ENCODE data around the gene FBXL16. TPM values are rescaled to one million over a fixed set of nuclear protein-coding genes. Genes with fewer than 3 reads are reported as not detected.
A peak's percentile ranks its signal among the peaks of the same experiment; 100 is the strongest.

FBXL16 gene
- total RNA-seq, 4 donors from 2014 or later, result 2.2 to 8.4 (median 3.7) TPM

- H3K4me1 ChIP-seq, result peaks cover 54 to 88% (median 67%) of the 10 kb centered on the region in 3 donors
- WGBS, 2 donors, result 50 to 55% methylated on average over 10 to 17 of the region's 28 CpGs
- H3K9me3 ChIP-seq, result no peaks in the 10 kb centered on the region
- peaks cover 15 to 38% (median 16%) of the 10 kb centered on the region in 3 donors for H3K36me3 ChIP-seq
- intact Hi-C loops (cut with DNase I), result no loop called here
- H3K27ac ChIP-seq, result peak overlapping the region in 2 of 4 donors; percentile 22 to 93
- peaks cover 0 to 15% (median 0%) of the 10 kb centered on the region in 4 donors for H3K27me3 ChIP-seq
- no peak for TF ChIP-seq POLR2A (IDR thresholded peaks at IDR 0.05)
- no peak for TF ChIP-seq CTCF (IDR thresholded peaks at IDR 0.05)
- peak overlapping the region in 2 of 4 donors; percentile 95 to 98 for H3K4me3 ChIP-seq
- no peak for DNase-seq
These were observed 23.7 kb downstream of the FBXL16 start for GRCh38 chr16:681746-682427.

- intact Hi-C loops (cut with DNase I), result no loop called here
- Histone ChIP-seq H3K36me3 (peaks cover 11 to 31% (median 15%) of the 10 kb centered on the region in 3 donors), H3K27me3 (peaks cover 0 to 22% (median 0%) of the 10 kb centered on the region in 4 donors), H3K4me1 (peaks cover 62 to 88% (median 75%) of the 10 kb centered on the region in 3 donors), H3K27ac (peak overlapping the region; percentile 90 to 97 (median 94)), H3K9me3 (no peaks in the 10 kb centered on the region), H3K4me3 (peak overlapping the region; percentile 69 to 98 (median 88))
- 40 to 52% methylated on average over 2 to 18 of the region's 44 CpGs for WGBS, 2 donors
- DNase-seq, result no peak
- TF ChIP-seq CTCF (IDR thresholded peaks at IDR 0.05) (no peak), POLR2A (IDR thresholded peaks at IDR 0.05) (no peak)
These were observed 24.4 kb downstream of the FBXL16 start for GRCh38 chr16:680967-681745.

GRCh38 chr16:680625-680945, 25.0 kb downstream of the FBXL16 start:
- Histone ChIP-seq H3K36me3 (peaks cover 11 to 25% (median 15%) of the 10 kb centered on the region in 3 donors), H3K27ac (peak overlapping the region; percentile 90 to 97 (median 94)), H3K27me3 (peaks cover 0 to 28% (median 0%) of the 10 kb centered on the region in 4 donors), H3K4me3 (peak overlapping the region; percentile 69 to 98 (median 88)), H3K9me3 (no peaks in the 10 kb centered on the region), H3K4me1 (peaks cover 65 to 88% (median 76%) of the 10 kb centered on the region in 3 donors)
- intact Hi-C loops (cut with DNase I), result no loop called here
- DNase-seq, result no peak
- WGBS, 2 donors, result no CpG with 5 or more reads among the region's 38 CpGs
- TF ChIP-seq CTCF (IDR thresholded peaks at IDR 0.05) (no peak), POLR2A (IDR thresholded peaks at IDR 0.05) (no peak)

DNA sequence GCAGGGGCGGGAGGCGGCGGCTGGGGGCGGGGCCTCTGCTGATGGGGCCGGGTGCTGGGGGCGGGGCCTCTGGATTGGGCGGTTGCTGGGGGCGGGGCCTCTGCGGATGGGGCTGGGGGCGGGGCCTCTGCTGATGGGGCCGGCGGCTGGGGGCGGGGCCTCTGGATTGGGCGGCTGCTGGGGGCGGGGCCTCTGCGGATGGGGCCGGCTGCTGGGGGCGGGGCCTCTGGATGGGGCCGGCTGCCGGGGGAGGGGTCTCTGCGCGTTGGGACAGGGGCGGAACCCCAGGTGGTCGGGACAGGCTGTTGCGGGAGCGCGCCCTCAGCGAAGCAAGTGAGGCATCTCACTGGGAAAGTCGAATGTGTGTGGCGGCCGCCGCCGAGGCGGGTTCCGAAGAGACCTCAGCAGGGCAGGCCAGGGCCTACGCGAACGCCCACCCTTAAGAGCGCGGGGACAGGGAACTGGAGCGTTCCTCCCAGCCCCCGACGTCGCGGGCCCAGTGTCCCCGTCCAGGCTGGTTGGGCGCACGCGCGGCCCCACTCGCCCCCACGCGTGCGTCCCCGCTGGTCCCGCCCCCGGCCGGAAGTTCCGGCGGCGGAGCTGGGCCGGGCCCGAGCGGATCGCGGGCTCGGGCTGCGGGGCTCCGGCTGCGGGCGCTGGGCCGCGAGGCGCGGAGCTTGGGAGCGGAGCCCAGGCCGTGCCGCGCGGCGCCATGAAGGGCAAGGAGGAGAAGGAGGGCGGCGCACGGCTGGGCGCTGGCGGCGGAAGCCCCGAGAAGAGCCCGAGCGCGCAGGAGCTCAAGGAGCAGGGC, 25.6 kb downstream of the FBXL16 start, which contains the start of gene STUB1:
Gene STUB1, plus strand, starts transcription at position 597 of the 811 bp plus-strand sequence. Its CDS starts 116 bp downstream, at position 713.
- Histone ChIP-seq H3K9me3 (no peaks in the 10 kb centered on the region), H3K27me3 (peaks cover 0 to 33% (median 0%) of the 10 kb centered on the region in 4 donors), H3K36me3 (peaks cover 11 to 22% (median 15%) of the 10 kb centered on the region in 3 donors), H3K27ac (peak within 1 kb of the TSS; percentile 90 to 97 (median 94)), H3K4me1 (peaks cover 65 to 88% (median 73%) of the 10 kb centered on the region in 3 donors), H3K4me3 (peak within 1 kb of the TSS; percentile 69 to 98 (median 88))
- DNase-seq, result peak; percentile 67
- intact Hi-C loops (cut with DNase I), result no loop called here
- WGBS, 2 donors, result 0% methylated on average over 4 of the region's 91 CpGs; no CpG with 5 or more reads in 1 of the 2 donors
- peak in 2 of 6 experiments; percentile 5 to 16 for TF ChIP-seq CTCF (IDR thresholded peaks at IDR 0.05)
- TF ChIP-seq POLR2A (IDR thresholded peaks at IDR 0.05), result peak in 3 of 4 donors; percentile 64 to 83 (median 82)

Measured in esophagus squamous epithelium (tissue), 5 donors.